Stimulated activated CD8-positive, alpha-beta memory T cell treated with anti-CD3 and anti-CD28 coated beads, Interleukin-4, amount 100 ng/mL, for 1 hour (primary cell): ENCODE data around the gene KCNN1.
"Not testable (repeated sequence)": the region's sequence is repeated elsewhere in the genome, so short reads cannot be mapped to it uniquely, and the experiment has no call there.

Experiments
- DNase-seq, 2 donors: peaks; one replicate each; pipeline ENCODE4 v3.0.0-alpha.2; 2020; ENCODE audit warnings: low read depth in 2 of 2, low spot score in 1 of 2

Gene KCNN1

GRCh38 chr19:17966550-17967256 is at the start of gene KCNN1:
Gene KCNN1, plus strand, starts transcription at chr19:17967107. Its CDS starts 6,782 bp downstream, at chr19:17973889.
- DNase-seq = no peak

DNA sequence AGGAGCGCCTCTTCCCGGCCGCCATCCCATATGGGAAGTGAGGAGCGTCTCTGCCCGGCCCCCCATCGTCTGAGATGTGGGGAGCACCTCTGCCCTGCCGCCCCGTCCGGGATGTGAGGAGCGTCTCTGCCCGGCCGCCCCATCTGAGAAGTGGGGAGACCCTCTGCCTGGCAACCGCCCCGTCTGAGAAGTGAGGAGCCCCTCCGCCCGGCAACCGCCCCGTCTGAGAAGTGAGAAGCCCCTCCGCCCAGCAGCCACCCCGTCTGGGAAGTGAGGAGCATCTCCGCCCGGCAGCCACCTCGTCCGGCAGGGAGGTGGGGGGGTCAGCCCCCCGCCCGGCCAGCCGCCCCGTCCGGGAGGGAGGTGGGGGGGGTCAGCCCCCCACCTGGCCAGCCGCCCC is 48.8 kb upstream of the KCNN1 start:
- DNase-seq = not testable (repeated sequence)

- not testable (repeated sequence) for DNase-seq
These were observed 47.8 kb upstream of the KCNN1 start for GRCh38 chr19:17919122-17919521.

GRCh38 chr19:17920527-17920926 is 46.4 kb upstream of the KCNN1 start:
- DNase-seq = no peak

- no peak for DNase-seq
These were observed 44.8 kb upstream of the KCNN1 start for GRCh38 chr19:17922138-17922537.

DNA sequence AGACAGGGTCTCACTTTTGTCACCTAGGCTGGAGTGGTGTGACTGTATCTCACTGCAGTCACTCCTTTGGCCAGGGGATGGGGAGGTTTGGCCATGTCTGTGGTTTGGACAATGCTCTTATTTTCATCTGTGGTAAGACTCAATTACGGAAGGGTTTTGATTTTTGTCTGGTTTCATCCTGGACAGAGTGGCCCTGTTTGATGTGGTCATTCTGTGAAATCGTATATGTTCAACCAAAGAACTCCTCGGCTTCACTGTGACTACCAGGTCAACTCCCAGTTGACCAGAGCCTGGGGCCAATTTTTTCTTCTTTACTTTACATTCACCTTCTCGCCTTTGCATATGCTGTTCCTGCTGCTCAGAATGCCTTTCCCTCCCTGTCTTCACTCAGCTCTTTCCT is 40.9 kb upstream of the KCNN1 start:
- DNase-seq = no peak

DNA sequence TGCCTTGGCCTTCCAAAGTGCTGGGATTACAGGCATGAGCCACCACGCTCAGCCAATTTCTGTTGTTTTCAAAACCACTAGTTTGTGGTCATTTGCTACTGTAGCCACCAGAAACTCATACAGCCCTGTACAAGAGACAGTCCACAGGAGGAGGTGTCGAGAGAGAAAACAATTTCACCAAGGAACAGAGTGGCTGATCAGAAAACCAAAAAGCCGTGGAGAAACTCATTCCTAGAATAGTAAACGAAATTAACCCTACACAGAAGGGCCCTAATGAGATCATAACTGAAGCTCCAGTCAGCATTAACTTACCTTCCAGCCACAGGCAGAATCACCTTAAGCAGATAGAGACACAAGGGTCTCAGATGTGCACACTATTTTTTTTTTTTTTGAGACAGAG is 37.9 kb upstream of the KCNN1 start:
- no peak for DNase-seq

GRCh38 chr19:17931532-17932191 is 35.2 kb upstream of the KCNN1 start:
- no peak for DNase-seq

DNA sequence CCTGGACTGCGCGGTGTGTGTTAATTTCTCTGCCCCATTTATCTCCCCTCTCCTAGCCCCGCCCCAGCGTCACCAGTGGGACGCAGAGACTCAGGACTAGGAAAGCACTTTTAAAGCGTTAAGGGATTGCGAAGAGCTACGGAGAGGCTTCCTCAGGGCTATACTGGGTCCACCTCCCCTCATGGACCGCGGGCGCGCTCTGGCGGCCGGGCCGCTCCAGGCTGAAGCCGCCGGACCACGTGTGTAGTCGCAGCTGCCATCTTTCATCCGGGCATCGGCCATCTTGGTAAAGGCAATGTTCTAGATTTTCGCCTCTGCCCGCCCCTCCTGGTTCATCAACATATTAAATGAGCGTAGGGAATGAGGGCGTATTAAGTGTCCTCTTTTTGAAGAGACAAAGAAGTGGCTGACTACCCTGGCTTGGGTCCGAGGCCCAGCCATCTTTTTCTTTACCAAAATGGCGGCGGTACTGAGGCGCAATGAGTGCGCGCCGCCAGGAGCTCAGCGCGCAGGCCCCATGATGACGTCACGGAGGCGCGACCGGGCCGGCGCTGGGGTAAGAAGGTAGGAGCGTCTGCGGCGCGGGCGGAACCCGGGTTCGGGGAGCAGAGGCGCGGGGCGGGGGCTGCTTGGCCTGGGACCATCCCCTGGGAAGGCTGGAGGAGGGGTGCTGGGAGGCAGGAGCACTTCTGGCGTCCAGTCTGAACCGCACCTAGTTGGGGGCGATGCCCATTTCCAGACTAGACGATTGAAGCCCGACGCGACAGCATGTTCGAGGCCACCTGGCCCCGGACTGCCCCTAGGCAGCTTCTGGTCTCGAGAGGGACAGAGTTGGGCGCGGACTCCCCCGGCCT is 34.2 kb upstream of the KCNN1 start, which contains the start of gene CCDC124:
TSS of gene CCDC124 (plus strand) at position 531 of the 854 bp plus-strand sequence. CDS start 3,406 bp downstream, outside the sequence.
- peak; percentile 79 to 82 for DNase-seq

DNA sequence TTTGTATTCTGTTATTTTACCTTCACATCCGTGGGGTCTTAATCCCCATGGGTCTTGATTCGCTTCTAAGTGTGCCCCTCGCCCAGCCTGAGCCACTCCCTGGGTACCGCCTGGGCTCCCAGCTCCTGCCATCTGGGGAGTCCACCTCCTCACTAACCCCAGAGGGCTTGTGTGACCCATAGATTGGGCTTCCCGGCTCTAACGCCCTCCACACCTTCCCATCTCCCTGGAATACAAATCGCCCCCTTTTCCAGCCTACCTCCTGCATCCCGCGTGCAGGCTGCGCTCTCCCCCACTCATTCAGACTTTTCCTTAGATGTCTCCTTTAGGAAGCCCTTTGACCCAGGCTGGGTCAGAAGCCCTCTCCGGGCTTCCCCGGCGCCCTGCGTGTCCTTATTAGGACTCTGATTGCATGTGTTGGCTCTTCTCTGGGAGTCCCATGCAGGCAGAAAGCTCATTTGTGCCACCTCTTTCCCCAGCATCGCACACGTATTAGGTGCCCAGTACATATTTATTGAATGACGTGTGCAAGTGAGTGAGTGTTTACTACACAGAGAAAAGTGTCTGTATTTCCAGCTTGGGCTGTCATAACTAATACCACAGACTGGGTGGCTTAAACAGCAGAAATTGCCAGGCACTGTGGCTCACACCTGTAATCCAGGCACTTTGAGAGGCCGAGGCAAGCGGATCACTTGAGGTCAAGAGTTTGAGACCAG is 33.3 kb upstream of the KCNN1 start:
- DNase-seq = no peak

DNA sequence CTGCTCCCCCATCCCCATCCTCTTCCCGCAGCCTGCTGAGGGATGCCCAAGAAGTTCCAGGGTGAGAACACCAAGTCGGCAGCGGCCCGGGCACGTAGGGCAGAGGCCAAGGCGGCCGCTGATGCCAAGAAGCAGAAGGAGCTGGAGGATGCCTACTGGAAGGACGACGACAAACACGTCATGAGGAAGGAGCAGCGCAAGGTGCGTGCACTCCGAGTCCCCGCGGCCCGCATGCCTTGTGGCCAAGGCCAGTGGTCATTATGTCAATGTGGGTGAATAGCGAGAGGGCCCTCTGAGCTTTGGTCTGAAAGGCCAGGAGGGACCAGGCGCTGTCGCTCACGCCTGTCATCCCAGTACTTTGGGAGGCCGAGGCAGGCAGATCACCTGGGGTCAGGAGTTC is 30.5 kb upstream of the KCNN1 start:
- DNase-seq = no peak

- no peak for DNase-seq
These were observed 29.5 kb upstream of the KCNN1 start for GRCh38 chr19:17937371-17937900.

GRCh38 chr19:17938092-17938845 is 28.6 kb upstream of the KCNN1 start:
- DNase-seq = peak; percentile 61 to 70

DNA sequence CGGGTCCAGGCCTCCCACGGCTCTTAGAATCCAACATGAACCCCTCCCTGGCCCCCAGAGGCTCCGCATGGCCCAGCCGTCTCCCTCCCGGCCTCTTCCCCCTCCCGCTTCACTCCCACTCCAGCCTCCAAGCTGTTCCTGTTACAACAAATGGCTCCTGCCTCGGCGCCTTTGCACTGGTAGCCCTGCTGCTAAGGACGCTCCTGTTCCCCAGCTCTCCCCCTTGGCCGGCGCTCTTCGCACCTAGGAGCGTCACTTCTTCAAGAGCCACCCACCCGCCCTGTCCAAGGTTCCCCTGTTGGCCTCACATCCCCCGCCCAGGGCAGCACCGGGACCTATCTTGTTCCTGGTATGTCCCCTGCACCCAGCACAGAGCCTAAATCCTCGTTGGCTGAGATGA is 24.7 kb upstream of the KCNN1 start:
- no peak for DNase-seq

DNA sequence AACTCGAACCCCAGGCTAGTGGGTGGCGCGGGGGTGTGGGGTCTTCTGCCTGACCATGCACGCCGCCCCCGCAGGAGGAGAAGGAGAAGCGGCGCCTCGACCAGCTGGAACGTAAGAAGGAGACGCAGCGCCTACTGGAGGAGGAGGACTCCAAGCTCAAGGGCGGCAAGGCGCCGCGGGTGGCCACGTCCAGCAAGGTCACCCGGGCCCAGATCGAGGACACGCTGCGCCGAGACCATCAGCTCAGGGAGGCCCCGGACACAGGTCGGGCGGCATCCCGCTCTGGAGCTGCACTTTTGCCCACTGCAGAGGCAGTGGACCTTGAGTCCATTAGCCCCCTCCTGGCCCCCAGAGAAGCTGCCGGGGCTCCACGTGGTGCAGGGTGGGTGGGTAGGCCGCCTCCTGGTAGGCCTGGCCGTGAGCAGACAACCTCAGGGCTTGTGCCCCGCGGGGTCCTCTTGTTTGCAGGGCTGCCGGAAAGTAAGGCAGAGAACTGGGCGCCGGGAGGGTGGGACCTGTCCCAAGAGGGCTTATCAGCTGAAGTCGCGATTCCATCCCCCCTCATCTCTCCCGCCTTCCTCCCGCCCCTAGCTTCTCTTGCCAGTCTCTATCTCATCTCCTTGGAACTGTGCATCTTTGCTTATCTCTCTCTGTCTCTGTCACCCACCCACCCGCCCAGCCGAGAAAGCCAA is 24.2 kb upstream of the KCNN1 start:
- DNase-seq = no peak

DNA sequence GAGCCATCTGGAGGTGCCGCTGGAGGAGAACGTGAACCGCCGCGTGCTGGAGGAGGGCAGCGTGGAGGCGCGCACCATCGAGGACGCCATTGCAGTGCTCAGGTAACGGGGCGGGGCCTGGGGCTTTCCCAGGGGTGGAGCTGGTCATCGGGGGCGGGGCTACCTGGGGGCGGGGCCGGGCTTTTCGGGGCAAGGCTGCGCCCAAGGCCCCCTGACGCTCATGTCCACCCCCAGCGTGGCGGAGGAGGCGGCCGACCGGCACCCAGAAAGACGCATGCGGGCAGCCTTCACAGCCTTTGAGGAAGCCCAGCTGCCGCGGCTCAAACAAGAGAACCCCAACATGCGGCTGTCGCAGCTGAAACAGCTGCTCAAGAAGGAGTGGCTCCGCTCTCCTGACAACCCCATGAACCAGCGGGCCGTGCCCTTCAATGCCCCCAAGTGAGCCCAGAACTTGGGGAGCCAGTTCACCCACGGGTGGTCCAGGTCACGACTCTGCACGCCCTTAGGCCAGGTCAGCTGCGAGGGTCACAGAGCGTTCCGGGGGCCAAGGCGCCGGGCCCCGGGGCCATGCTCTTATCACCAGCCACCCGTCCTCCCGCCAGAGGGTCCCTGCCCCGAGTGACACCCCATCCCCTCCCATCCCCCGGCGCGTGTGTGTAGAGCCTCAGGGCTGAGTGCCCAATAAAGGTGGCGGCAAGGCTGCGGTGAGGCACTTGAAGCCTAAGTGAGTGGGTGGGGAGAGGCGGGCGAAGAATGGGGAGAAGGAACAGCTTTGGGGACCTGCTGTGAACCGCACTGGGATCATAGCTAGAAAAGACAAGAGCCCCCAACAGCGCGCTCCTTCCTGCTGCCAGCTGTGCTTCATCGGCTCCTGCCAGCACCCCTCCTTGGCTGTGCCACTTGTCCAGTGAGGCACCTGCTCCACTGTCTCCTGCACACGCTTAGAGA is 23.4 kb upstream of the KCNN1 start:
- no peak for DNase-seq

DNA sequence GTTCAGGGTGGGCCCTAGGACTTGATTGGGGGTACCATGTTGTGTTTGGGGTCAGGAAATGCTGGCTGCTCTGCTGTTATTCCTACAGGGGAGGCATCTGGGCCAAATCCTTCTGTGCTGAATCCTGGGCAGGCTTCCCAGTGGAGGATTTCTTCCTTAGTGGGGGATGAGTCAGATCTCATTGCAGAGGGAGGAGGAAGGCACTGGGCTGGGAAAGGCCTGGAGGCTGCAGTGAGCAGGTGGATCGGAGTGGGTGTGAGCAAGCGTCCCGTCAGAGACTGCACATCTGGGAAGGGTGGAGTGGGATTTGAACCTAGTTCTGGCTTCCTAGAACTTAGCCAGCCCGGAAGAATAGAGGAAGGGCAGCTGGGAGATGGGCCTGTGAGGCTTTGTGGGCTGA is 22.6 kb upstream of the KCNN1 start:
- DNase-seq = no peak

DNA sequence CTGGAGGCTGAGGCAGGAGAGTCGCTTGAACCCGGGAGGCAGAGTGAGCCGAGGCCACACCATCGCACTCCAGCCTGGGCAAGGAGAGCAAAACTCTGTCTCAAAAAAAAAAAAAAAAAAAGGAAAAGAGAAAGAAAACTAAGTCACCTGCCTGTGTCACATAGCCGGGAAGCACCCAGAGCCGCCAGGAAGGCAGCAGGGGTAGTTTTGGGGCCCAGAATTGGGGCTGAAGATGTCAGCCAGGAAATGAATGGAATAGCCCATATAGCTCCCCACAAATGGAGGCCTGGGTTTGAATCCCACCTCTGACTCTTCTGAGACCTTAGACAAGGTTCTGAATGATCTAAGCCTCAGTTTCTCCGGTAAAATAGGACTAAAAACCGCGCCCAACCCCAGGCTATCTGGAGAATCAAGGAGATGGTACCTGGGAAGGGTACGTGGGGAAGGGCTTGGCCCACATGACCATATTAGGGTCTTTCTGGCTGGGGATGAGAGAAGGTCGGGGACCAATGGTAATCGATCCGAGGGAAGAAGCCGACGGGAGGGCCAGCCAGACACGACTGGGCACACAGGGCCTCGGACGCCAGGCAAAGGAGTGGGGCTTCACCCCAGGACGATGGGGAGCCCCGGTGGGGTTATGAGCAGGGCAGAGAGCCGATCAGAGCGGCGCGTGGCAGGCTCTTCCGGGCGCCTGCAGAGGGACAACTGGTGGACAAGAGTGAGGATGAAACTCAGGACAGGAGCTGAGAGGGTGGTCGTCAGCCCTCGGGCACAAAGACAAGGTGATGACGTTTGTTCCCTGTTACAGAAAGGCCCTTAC is 19.7 kb upstream of the KCNN1 start:
- DNase-seq = no peak
